ENCODE measurements around the gene SYCN. TPM values are rescaled to one million over a fixed set of nuclear protein-coding genes. Genes with fewer than 3 reads are reported as not detected.
"Not testable (repeated sequence)": the region's sequence is repeated elsewhere in the genome, so short reads cannot be mapped to it uniquely, and the experiment has no call there.

Gene SYCN
- total RNA-seq, 5 donors from 2014 or later (not counting 1 experiment from before 2014, with no cell fraction given) = 0.82 to 1.7 (median 1.1) TPM; not detected in 2

GRCh38 chr19:39230096-39230764 is 26.2 kb upstream of the SYCN start:
- no peak for ATAC-seq (replicated peaks in 1 of 4)
- no peaks in the 10 kb centered on the region for H3K4me1 Mint-ChIP-seq
- ChIA-PET POLR2A (no interaction called here), CTCF (no interaction called here)
- H3K9me3 ChIP-seq = no peaks in the 10 kb centered on the region
- H3K4me1 ChIP-seq (ENCODE audit: control insufficient read depth in 1 of 2, extremely low read depth in 1 of 2, insufficient read depth in 2 of 2, low read length in 2 of 2) = no peaks in the 10 kb centered on the region
- no peaks in the 10 kb centered on the region for H3K9me3 Mint-ChIP-seq
- DNase-seq = no peak
- H3K4me3 ChIP-seq (ENCODE audit: control insufficient read depth in 1 of 2, extremely low read depth in 1 of 2, low read length in 1 of 2) = no peak overlapping the region
- H3K36me3 Mint-ChIP-seq = no peaks in the 10 kb centered on the region
- no peak overlapping the region for H3K4me3 Mint-ChIP-seq
- no peak overlapping the region for H3K27ac ChIP-seq (ENCODE audit: low read length)
- no peaks in the 10 kb centered on the region for H3K36me3 ChIP-seq (ENCODE audit: control insufficient read depth in 2 of 2, extremely low read depth in 1 of 2, insufficient read depth in 1 of 2, low read length in 1 of 2)
- WGBS (ENCODE audit: insufficient coverage) = no CpG with 5 or more reads among the region's 2 CpGs
- peaks cover 0 to 3% of the 10 kb centered on the region in 2 experiments for H3K27me3 ChIP-seq (replicated peaks in 1 of 2; ENCODE audit: control insufficient read depth in 2 of 2, extremely low read depth in 1 of 2, insufficient read depth in 2 of 2, low read length in 1 of 2)
- no peak overlapping the region for H3K27ac Mint-ChIP-seq
- H3K27me3 Mint-ChIP-seq = peaks cover 3 to 7% of the 10 kb centered on the region in 2 donors

- H3K4me3 Mint-ChIP-seq = no peak overlapping the region
- Histone ChIP-seq H3K27ac (ENCODE audit: low read length) (no peak overlapping the region), H3K27me3 (replicated peaks in 1 of 2; ENCODE audit: control insufficient read depth in 2 of 2, extremely low read depth in 1 of 2, insufficient read depth in 2 of 2, low read length in 1 of 2) (peaks cover 0 to 29% of the 10 kb centered on the region in 2 experiments), H3K4me3 (ENCODE audit: control insufficient read depth in 1 of 2, extremely low read depth in 1 of 2, low read length in 1 of 2) (no peak overlapping the region), H3K36me3 (ENCODE audit: control insufficient read depth in 2 of 2, extremely low read depth in 1 of 2, insufficient read depth in 1 of 2, low read length in 1 of 2) (no peaks in the 10 kb centered on the region), H3K9me3 (no peaks in the 10 kb centered on the region), H3K4me1 (ENCODE audit: control insufficient read depth in 1 of 2, extremely low read depth in 1 of 2, insufficient read depth in 2 of 2, low read length in 2 of 2) (no peaks in the 10 kb centered on the region)
- whole genome bisulfite sequencing (ENCODE audit: insufficient coverage) = no CpG with 5 or more reads among the region's 3 CpGs
- CTCF ChIA-PET = interaction anchor here in 1 of 2 donors (0.6 kb wide), 1 partner anchor 555 kb away, joined by 4 read pairs; no protein-coding TSS in a partner anchor
- H3K27ac Mint-ChIP-seq = no peak overlapping the region
- POLR2A ChIA-PET = no interaction called here
- H3K36me3 Mint-ChIP-seq = no peaks in the 10 kb centered on the region
- no peaks in the 10 kb centered on the region for H3K4me1 Mint-ChIP-seq
- DNase-seq = peak in 1 of 35 experiments; percentile 17
- H3K9me3 Mint-ChIP-seq = no peaks in the 10 kb centered on the region
- peaks cover 25 to 36% of the 10 kb centered on the region in 2 donors for H3K27me3 Mint-ChIP-seq
- ATAC-seq (replicated peaks in 1 of 4) = no peak
These were observed 20.8 kb upstream of the SYCN start for GRCh38 chr19:39224910-39225309.

- peaks cover 30 to 40% of the 10 kb centered on the region in 2 donors for H3K27me3 Mint-ChIP-seq
- no peaks in the 10 kb centered on the region for H3K9me3 Mint-ChIP-seq
- no peaks in the 10 kb centered on the region for H3K9me3 ChIP-seq
- no peaks in the 10 kb centered on the region for H3K36me3 Mint-ChIP-seq
- ATAC-seq (replicated peaks in 1 of 4) (no peak), DNase-seq (peak in 7 of 35 experiments; percentile 10 to 24 (median 18))
- H3K27ac Mint-ChIP-seq = no peak overlapping the region
- ChIA-PET POLR2A (no interaction called here), CTCF (no interaction called here)
- no peak overlapping the region for H3K4me3 Mint-ChIP-seq
- no peak overlapping the region for H3K27ac ChIP-seq (ENCODE audit: low read length)
- peaks cover 0 to 36% of the 10 kb centered on the region in 2 experiments for H3K27me3 ChIP-seq (replicated peaks in 1 of 2; ENCODE audit: control insufficient read depth in 2 of 2, extremely low read depth in 1 of 2, insufficient read depth in 2 of 2, low read length in 1 of 2)
- H3K4me1 ChIP-seq (ENCODE audit: control insufficient read depth in 1 of 2, extremely low read depth in 1 of 2, insufficient read depth in 2 of 2, low read length in 2 of 2) = no peaks in the 10 kb centered on the region
- no peaks in the 10 kb centered on the region for H3K36me3 ChIP-seq (ENCODE audit: control insufficient read depth in 2 of 2, extremely low read depth in 1 of 2, insufficient read depth in 1 of 2, low read length in 1 of 2)
- no peak overlapping the region for H3K4me3 ChIP-seq (ENCODE audit: control insufficient read depth in 1 of 2, extremely low read depth in 1 of 2, low read length in 1 of 2)
- 19% methylated on average over 2 of the region's 4 CpGs for WGBS (ENCODE audit: insufficient coverage)
- no peaks in the 10 kb centered on the region for H3K4me1 Mint-ChIP-seq
These were observed 19.7 kb upstream of the SYCN start for GRCh38 chr19:39223703-39224279.

- H3K36me3 Mint-ChIP-seq; ATAC-seq (replicated peaks in 1 of 4); H3K4me1 Mint-ChIP-seq; H3K9me3 ChIP-seq; H3K27ac Mint-ChIP-seq; CTCF ChIA-PET; H3K36me3 ChIP-seq (ENCODE audit: control insufficient read depth in 2 of 2, extremely low read depth in 1 of 2, insufficient read depth in 1 of 2, low read length in 1 of 2); POLR2A ChIA-PET; H3K4me3 ChIP-seq (ENCODE audit: control insufficient read depth in 1 of 2, extremely low read depth in 1 of 2, low read length in 1 of 2); H3K4me1 ChIP-seq (ENCODE audit: control insufficient read depth in 1 of 2, extremely low read depth in 1 of 2, insufficient read depth in 2 of 2, low read length in 2 of 2); H3K27ac ChIP-seq (ENCODE audit: low read length); DNase-seq; H3K9me3 Mint-ChIP-seq; H3K4me3 Mint-ChIP-seq: not testable (repeated sequence)
- peaks cover 0 to 43% of the 10 kb centered on the region in 2 experiments for H3K27me3 ChIP-seq (replicated peaks in 1 of 2; ENCODE audit: control insufficient read depth in 2 of 2, extremely low read depth in 1 of 2, insufficient read depth in 2 of 2, low read length in 1 of 2)
- WGBS (ENCODE audit: insufficient coverage) = 80% methylated on average over 2 of the region's 10 CpGs
- peaks cover 28 to 36% of the 10 kb centered on the region in 2 donors for H3K27me3 Mint-ChIP-seq
These were observed 15.0 kb upstream of the SYCN start for GRCh38 chr19:39219108-39219507.

- H3K9me3 Mint-ChIP-seq = no peaks in the 10 kb centered on the region
- POLR2A ChIA-PET = interaction anchor here in 1 of 2 donors (0.7 kb wide), 1 partner anchor 103 kb away, joined by 7 read pairs; no protein-coding TSS in a partner anchor
- CTCF ChIA-PET = interaction anchor here in 1 of 2 donors (0.6 kb wide), 1 partner anchor 180 kb away, joined by 6 read pairs; no protein-coding TSS in a partner anchor
- Histone ChIP-seq H3K27me3 (replicated peaks in 1 of 2; ENCODE audit: control insufficient read depth in 2 of 2, extremely low read depth in 1 of 2, insufficient read depth in 2 of 2, low read length in 1 of 2) (peaks cover 0 to 45% of the 10 kb centered on the region in 2 experiments), H3K4me3 (ENCODE audit: control insufficient read depth in 1 of 2, extremely low read depth in 1 of 2, low read length in 1 of 2) (no peak overlapping the region), H3K36me3 (ENCODE audit: control insufficient read depth in 2 of 2, extremely low read depth in 1 of 2, insufficient read depth in 1 of 2, low read length in 1 of 2) (no peaks in the 10 kb centered on the region), H3K27ac (ENCODE audit: low read length) (no peak overlapping the region), H3K4me1 (ENCODE audit: control insufficient read depth in 1 of 2, extremely low read depth in 1 of 2, insufficient read depth in 2 of 2, low read length in 2 of 2) (no peaks in the 10 kb centered on the region), H3K9me3 (no peaks in the 10 kb centered on the region)
- no peak for DNase-seq
- H3K27me3 Mint-ChIP-seq = peaks cover 25 to 31% of the 10 kb centered on the region in 2 donors
- no peak overlapping the region for H3K27ac Mint-ChIP-seq
- WGBS (ENCODE audit: insufficient coverage) = 91% methylated on average over 13 of the region's 15 CpGs
- H3K36me3 Mint-ChIP-seq = no peaks in the 10 kb centered on the region
- no peak overlapping the region for H3K4me3 Mint-ChIP-seq
- ATAC-seq (replicated peaks in 1 of 4) = no peak
- no peaks in the 10 kb centered on the region for H3K4me1 Mint-ChIP-seq
These were observed 14.4 kb upstream of the SYCN start for GRCh38 chr19:39218230-39219007.

- no peak for ATAC-seq (replicated peaks in 1 of 4)
- no peaks in the 10 kb centered on the region for H3K4me1 ChIP-seq (ENCODE audit: control insufficient read depth in 1 of 2, extremely low read depth in 1 of 2, insufficient read depth in 2 of 2, low read length in 2 of 2)
- Mint-ChIP-seq H3K9me3 (no peaks in the 10 kb centered on the region), H3K27ac (peak overlapping the region in 1 of 2 donors; percentile 25), H3K27me3 (peaks cover 20 to 25% of the 10 kb centered on the region in 2 donors), H3K36me3 (no peaks in the 10 kb centered on the region), H3K4me1 (no peaks in the 10 kb centered on the region), H3K4me3 (no peak overlapping the region)
- H3K9me3 ChIP-seq = no peaks in the 10 kb centered on the region
- peaks cover 0 to 36% of the 10 kb centered on the region in 2 experiments for H3K27me3 ChIP-seq (replicated peaks in 1 of 2; ENCODE audit: control insufficient read depth in 2 of 2, extremely low read depth in 1 of 2, insufficient read depth in 2 of 2, low read length in 1 of 2)
- no peak overlapping the region for H3K27ac ChIP-seq (ENCODE audit: low read length)
- ChIA-PET POLR2A (no interaction called here), CTCF (no interaction called here)
- WGBS (ENCODE audit: insufficient coverage) = 90% methylated on average over 3 of the region's 5 CpGs
- DNase-seq = no peak
- no peaks in the 10 kb centered on the region for H3K36me3 ChIP-seq (ENCODE audit: control insufficient read depth in 2 of 2, extremely low read depth in 1 of 2, insufficient read depth in 1 of 2, low read length in 1 of 2)
- no peak overlapping the region for H3K4me3 ChIP-seq (ENCODE audit: control insufficient read depth in 1 of 2, extremely low read depth in 1 of 2, low read length in 1 of 2)
These were observed 13.0 kb upstream of the SYCN start for GRCh38 chr19:39217094-39217493.
